GM18858 (cell line): ENCODE results near the gene ERC2.

ENCODE experiments used
- ATAC-seq: cut with Tn5 transposase; IDR thresholded peaks from one replicate; pipeline ENCODE4 v1.9.1; 2021; ENCODE audit not compliant: unreplicated experiment

The ERC2 gene

GRCh38 chr3:56126632-56127031, 341.6 kb downstream of the ERC2 start:
- no peak for ATAC-seq

- ATAC-seq = no peak
These were observed 342.8 kb downstream of the ERC2 start for GRCh38 chr3:56125358-56126005.

- ATAC-seq = no peak
These were observed 343.7 kb downstream of the ERC2 start for GRCh38 chr3:56124546-56124945.

- no peak for ATAC-seq
These were observed 344.8 kb downstream of the ERC2 start for GRCh38 chr3:56123487-56123886.

GRCh38 chr3:56122911-56123310, 345.4 kb downstream of the ERC2 start:
- ATAC-seq = no peak

- ATAC-seq = no peak
These were observed 346.6 kb downstream of the ERC2 start for GRCh38 chr3:56121716-56122115.

GRCh38 chr3:56119575-56120349, 348.5 kb downstream of the ERC2 start:
- ATAC-seq = no peak

DNA sequence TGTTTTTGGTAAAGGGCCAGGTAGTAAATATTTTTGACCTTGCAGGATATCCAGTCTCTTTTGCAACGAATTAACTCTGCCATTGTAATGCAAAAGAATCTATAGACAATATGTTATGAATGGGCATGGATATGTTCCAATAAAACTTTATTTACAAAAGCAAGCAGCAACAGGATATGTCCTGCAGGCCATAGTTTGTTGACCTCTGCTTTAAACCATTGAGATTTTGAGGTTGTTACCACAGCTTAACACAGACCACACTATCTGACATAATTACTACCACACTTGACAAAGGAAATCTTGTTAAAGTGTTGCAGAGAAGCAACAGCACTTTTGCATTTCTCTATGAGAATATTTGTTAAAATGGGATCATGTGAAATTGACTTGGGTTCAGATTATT, 349.3 kb downstream of the ERC2 start:
- no peak for ATAC-seq

DNA sequence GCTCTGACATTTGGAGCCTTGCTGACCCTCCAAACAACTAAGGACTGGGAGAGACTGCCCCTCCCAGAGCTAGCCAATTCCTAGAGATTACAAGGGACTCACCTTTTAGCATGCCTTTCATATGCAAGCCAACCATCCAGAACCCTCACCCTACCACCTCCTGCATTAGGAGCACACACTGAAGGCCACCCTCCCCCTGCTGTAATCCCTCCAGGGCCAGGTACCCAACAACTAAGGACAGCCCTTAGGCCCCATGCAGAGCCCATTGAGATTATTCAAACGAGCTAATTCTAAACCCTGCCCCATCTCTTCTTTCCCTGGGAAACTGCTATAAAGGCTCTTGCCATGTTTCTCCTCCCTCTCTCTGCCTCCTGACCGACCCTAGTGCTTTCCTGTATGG, 352.6 kb downstream of the ERC2 start:
- ATAC-seq = no peak

- ATAC-seq = no peak
These were observed 353.1 kb downstream of the ERC2 start for GRCh38 chr3:56115199-56115598.

DNA sequence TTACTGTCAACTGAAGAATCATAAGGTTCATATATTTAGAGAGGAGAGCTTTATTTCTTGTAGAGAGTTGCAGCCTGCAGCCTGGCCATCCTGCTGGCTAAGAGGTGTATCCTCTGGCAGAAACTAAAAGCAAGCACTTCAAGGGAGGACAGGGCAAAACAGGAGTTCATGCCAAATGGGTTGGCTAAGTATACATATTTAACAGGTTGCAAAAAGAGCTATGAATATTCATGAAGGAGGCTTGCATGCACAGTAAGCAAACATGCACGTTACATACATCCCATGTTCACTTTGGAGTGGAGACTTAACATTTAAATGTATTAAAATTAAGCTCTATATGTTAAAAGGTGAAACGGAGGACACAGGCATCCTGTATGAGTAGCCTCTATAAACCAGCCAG, 354.4 kb downstream of the ERC2 start:
- no peak for ATAC-seq

DNA sequence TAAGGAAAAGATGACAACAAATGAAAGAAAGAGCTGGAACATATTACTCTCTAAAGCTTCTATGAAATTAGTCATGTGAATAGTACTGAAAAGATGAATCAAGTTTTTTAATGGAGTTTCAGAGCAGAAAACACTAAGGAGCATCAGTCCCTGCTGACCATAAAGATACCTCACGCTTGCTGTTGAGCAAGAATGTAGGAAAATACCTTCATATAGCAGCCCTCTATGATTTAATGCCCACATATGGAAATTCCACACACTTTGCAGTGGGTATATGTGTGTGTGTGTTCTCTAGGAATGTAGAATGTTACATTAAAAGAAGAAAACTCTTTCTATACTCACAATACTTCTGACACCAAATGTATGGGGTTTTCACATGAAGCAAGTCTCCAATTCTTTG, 355.0 kb downstream of the ERC2 start:
- ATAC-seq = no peak

DNA sequence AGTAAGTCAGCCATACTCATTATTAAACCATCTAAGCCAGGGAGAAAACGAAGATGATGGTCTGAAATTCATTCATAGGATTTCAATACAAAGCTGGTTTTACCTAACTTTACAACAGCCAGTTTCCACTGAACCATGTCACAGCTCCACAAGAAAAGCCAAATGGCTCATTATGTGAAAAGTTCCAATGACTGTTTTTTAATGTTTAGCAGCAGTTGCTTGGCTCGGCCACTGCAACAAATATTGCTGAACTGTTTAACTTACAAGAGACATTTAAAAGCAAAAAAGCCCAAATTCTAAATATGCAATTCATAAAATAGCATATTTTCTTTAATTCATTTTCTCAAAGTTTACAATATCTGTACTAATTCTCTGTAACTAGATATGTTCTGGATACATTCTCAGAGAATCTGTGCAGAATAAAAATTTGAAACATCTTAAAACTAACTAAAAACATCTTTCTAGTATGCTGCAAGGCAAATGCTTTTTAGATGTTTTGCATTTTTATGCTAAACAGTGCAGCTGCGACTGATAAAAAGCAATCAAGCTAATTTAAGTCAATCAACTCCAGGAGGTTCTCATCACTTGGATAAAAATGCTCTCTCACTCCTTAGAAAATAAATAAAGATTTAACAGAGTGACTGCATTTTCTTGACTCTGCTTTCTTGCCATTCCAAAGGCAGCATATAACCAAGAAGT, 356.5 kb downstream of the ERC2 start:
- no peak for ATAC-seq

DNA sequence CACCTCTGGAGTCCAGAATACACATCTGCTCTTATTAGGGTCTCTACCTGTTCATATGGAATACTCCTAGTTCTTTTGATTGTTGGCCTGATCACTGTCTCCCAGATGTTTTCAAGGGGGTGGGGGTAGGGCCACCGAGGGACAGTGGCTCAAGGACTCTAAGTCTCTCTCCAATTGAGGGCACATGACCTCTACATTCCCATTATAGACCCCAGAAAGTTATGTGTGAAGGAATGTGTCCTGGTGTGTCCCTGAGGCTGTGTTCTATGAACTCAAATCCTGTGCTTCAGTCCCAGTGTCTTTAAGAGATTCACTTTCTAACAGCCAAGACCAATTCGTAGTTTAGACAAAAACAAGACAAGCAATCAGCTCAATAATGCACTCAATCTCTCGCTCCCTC, 357.4 kb downstream of the ERC2 start:
- ATAC-seq = no peak

GRCh38 chr3:56107157-56107556, 361.1 kb downstream of the ERC2 start:
- no peak for ATAC-seq

DNA sequence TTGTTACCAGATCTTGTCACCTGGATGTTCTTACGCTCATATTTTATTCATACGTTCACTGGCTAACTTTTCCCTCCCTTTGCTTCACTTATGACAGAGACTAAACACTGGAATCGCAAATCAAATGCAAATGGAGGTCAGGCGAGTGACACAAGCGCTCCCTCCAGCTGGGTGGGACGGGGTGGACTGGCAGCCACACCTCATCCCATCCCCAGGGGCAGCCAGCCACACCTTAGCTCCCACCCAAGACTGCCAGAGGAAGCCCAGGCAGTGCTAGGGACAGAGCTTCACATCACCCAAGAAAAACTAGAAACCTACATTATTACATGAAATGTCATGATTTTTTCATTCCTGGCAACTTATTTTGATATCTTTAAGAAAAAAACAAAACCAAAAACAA, 366.2 kb downstream of the ERC2 start:
- ATAC-seq = no peak

DNA sequence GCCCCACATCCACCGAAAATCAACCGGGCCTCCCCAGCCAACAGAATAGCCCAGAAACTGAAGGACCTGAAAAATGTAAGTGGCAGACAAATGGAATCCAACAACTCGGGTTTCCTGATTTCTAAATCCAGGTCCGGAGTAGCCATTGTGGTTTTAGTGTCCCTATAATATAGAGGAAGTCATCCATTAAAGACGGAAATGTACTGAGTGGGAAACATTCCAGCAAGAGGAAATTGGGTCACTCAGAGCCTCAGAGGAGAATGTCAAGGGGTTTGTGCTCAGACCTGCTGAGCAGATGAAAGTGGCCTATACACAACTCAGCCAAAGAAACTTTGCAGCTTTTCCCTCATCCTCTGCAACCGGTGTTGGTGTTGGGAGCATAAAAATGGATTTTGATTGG, 366.7 kb downstream of the ERC2 start:
- ATAC-seq = no peak

- ATAC-seq = no peak
These were observed 371.3 kb downstream of the ERC2 start for GRCh38 chr3:56096999-56097398.

- no peak for ATAC-seq
These were observed 374.1 kb downstream of the ERC2 start for GRCh38 chr3:56094170-56094569.

DNA sequence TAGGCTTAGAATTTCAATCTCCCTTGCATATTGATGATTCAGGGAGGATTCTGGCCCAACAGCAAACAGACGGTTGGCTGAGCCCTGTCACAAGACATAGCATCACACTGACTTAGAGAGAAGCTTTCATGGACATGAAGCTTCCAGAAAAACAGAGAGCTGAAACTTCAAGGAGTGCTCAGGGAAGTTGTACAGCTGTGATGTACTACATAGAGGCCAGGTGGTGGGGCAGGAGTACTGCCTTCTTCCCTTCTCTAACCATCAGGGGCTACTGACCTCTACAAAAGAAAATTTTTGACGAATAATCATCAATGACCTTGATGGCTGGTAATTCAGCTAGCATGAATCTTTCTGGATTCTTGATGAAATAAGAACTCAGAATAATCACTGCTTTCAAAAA, 378.5 kb downstream of the ERC2 start:
- no peak for ATAC-seq

- no peak for ATAC-seq
These were observed 380.7 kb downstream of the ERC2 start for GRCh38 chr3:56087451-56088053.

GRCh38 chr3:56086355-56086754, 381.9 kb downstream of the ERC2 start:
- no peak for ATAC-seq
